Endothelial cell of umbilical vein (primary cell): ENCODE measurements around the gene ZNF670. TPM values are rescaled to one million over a fixed set of nuclear protein-coding genes. Genes with fewer than 3 reads are reported as not detected.

Source experiments
- BruUV-seq: library from RNA; stranded (reverse); fragments of 400-500 nt; replicated peaks from 2 replicates; lab custom pipeline; 2021; lab: Mats Ljungman, UMichigan
- CTCF ChIA-PET: fragments of 300-600, 350-600 bp; sonication (Branson Sonifier 250); formaldehyde crosslinking; loops from one replicate; lab custom pipeline; 2021; ENCODE audit warnings: antibody characterized with exemption, inconsistent platforms; lab: Charles Lee
- POLR2A ChIA-PET: fragments of 300-600, 350-600 bp; sonication (Branson Sonifier 250); formaldehyde crosslinking; loops from one replicate; lab custom pipeline; 2021; ENCODE audit warnings: antibody characterized with exemption, inconsistent platforms; lab: Charles Lee
- DNase-seq: peaks from one replicate; pipeline ENCODE4 v3.0.0-alpha.2; 2011; ENCODE audit warnings: low read depth, low spot score
- FAIRE-seq: peaks from 2 replicates; lab custom pipeline; 2011; peaks lifted over from hg19 to GRCh38; lab: Jason Lieb, UNC
- H2AFZ ChIP-seq: 2 replicates; pipeline ENCODE4 v1.6.0; 2012; ENCODE audit warnings: low read depth, low read length, control low read depth, inconsistent platforms
- H3K27ac ChIP-seq: 2 replicates; pipeline ENCODE4 v1.5.1; 2011; ENCODE audit warnings: low read depth, mild to moderate bottlenecking, control low read depth, low read length, moderate library complexity; ENCODE audit not compliant: insufficient read depth
- H3K27me3 ChIP-seq, 2 experiments: 2 replicates each; pipeline versions ENCODE4 v1.6.0 to v1.6.1; 2011; ENCODE audit warnings: low read length in 2 of 2, mixed read lengths in 1 of 2; ENCODE audit not compliant: control insufficient read depth in 2 of 2, insufficient read depth in 2 of 2
- H3K36me3 ChIP-seq, 2 experiments: 2 replicates in 1 of 2; 3 replicates in 1 of 2; pipeline ENCODE4 v1.5.1; 2011; ENCODE audit warnings: low read length in 2 of 2, mild to moderate bottlenecking in 1 of 2, moderate library complexity in 1 of 2; ENCODE audit not compliant: control insufficient read depth in 2 of 2, insufficient read depth in 2 of 2; ENCODE audit errors: extremely low read depth in 1 of 2
- H3K4me1 ChIP-seq: 3 replicates; pipeline ENCODE4 v1.5.1; 2011; ENCODE audit warnings: mild to moderate bottlenecking, low read length; ENCODE audit not compliant: control insufficient read depth, insufficient read depth; ENCODE audit errors: extremely low read depth
- H3K4me2 ChIP-seq: 2 replicates; pipeline ENCODE4 v1.6.1; 2011; ENCODE audit warnings: low read length, control low read depth, mixed read lengths; ENCODE audit not compliant: insufficient read depth
- H3K4me3 ChIP-seq, 3 experiments: fragments of 200-600 bp in 1 of 3; sonication (generic), shearing (Covaris generic) in 1 of 3; replicated peaks in 1 of 3; 2 replicates each; pipeline ENCODE4 v1.5.1; 2011 to 2016; ENCODE audit warnings: control low read depth in 3 of 3, low read length in 3 of 3, mild to moderate bottlenecking in 2 of 3, inconsistent platforms in 1 of 3, low read depth in 1 of 3, moderate library complexity in 1 of 3; ENCODE audit not compliant: insufficient read depth in 1 of 3
- H3K79me2 ChIP-seq: 2 replicates; pipeline ENCODE4 v1.6.0; 2012; ENCODE audit warnings: low read length, inconsistent platforms; ENCODE audit not compliant: control insufficient read depth, insufficient read depth
- H3K9ac ChIP-seq: replicated peaks from 2 replicates; pipeline ENCODE3; 2011; ENCODE audit warnings: low read length, control low read depth; ENCODE audit not compliant: insufficient read depth; ENCODE audit errors: extremely low read depth
- H3K9me1 ChIP-seq: replicated peaks from 3 replicates; pipeline ENCODE4 v1.6.0; 2011; ENCODE audit warnings: mild to moderate bottlenecking, low read length; ENCODE audit not compliant: control insufficient read depth, insufficient read depth; ENCODE audit errors: extremely low read depth
- H3K9me3 ChIP-seq: replicated peaks from 2 replicates; pipeline ENCODE4 v1.5.1; 2012; ENCODE audit warnings: low read length, inconsistent platforms; ENCODE audit not compliant: control insufficient read depth, insufficient read depth
- H4K20me1 ChIP-seq: replicated peaks from 2 replicates; pipeline ENCODE3; 2011; ENCODE audit warnings: mild to moderate bottlenecking, low read length; ENCODE audit not compliant: control insufficient read depth, insufficient read depth; ENCODE audit errors: extremely low read depth
- EZH2 ChIP-seq: IDR thresholded peaks from 2 replicates; pipeline ENCODE4 v1.6.1; 2012; ENCODE audit warnings: borderline replicate concordance, low read depth, mild to moderate bottlenecking, moderate library complexity, low read length, inconsistent platforms; ENCODE audit not compliant: severe bottlenecking
- FOS ChIP-seq: IDR thresholded peaks from 2 replicates; pipeline ENCODE4 v1.6.1; 2011; ENCODE audit warnings: mild to moderate bottlenecking, low read length, moderate library complexity, borderline replicate concordance; ENCODE audit not compliant: insufficient read depth
- GATA2 ChIP-seq: IDR thresholded peaks from 2 replicates; pipeline ENCODE4 v1.7.0; 2011; ENCODE audit warnings: low read depth, mild to moderate bottlenecking, moderate library complexity, mixed read lengths, low read length; ENCODE audit not compliant: insufficient read length, insufficient read depth
- JUN ChIP-seq: IDR thresholded peaks from 2 replicates; pipeline ENCODE4 v1.6.1; 2011; ENCODE audit warnings: borderline replicate concordance, low read depth; ENCODE audit not compliant: insufficient read length, insufficient read depth
- MYC ChIP-seq: IDR thresholded peaks from one replicate; pipeline ENCODE4 v1.6.1; 2011; ENCODE audit warnings: mild to moderate bottlenecking, low read depth, low read length
- POLR2A ChIP-seq: IDR thresholded peaks from 2 replicates; pipeline ENCODE4 v1.6.1; 2012; ENCODE audit warnings: low read depth, mild to moderate bottlenecking, control low read depth, low read length
- POLR2AphosphoS5 ChIP-seq: IDR thresholded peaks from 2 replicates; pipeline ENCODE4 v1.6.1; 2012; ENCODE audit warnings: low read depth, mild to moderate bottlenecking, control low read depth, low read length, moderate library complexity; ENCODE audit not compliant: insufficient read depth
- dilution Hi-C: fragments of 300-500 bp; cut with MboI; formaldehyde crosslinking; loops from one replicate; pipeline ENCODE4 v1.15.0; 2019; ENCODE audit warnings: low sequenced_read_pairs; ENCODE audit not compliant: extremely low pct_ligation_motif_present
- intact Hi-C: fragments of 100-400 bp; cut with micrococcal nuclease; formaldehyde crosslinking; loops from one replicate; pipeline ENCODE4 v1.10.0; 2022
- polyA plus RNA-seq, 4 experiments: library from polyadenylated mRNA; depleted of rRNA in 3 of 4; stranded (reverse) in 3 of 4; unstranded in 1 of 4; fragments of >200 nt; gene quantifications; 2 replicates each; pipeline versions ENCODE4 v1.2.1 to v1.2.3, GENCODE V29; 2011 to 2012; ENCODE audit warnings: missing spikeins in 1 of 4
- total RNA-seq: library from RNA; stranded (reverse); gene quantifications from 2 replicates; pipeline ENCODE4 v1.2.3, GENCODE V29; 2021
- TF ChIP-seq, protein P1 (sequence below), 2 donors: IDR thresholded peaks; 1 replicate in 1 of 2; 2 replicates in 1 of 2; pipeline ENCODE4 v1.5.1; 2011; ENCODE audit warnings: low read length in 2 of 2, mild to moderate bottlenecking in 2 of 2, moderate library complexity in 2 of 2, control low read depth in 1 of 2, inconsistent platforms in 1 of 2, low read depth in 1 of 2; ENCODE audit not compliant: insufficient read depth in 1 of 2; ENCODE audit errors: extremely low read depth in 1 of 2
- TF ChIP-seq, protein P2 (sequence below): IDR thresholded peaks from 2 replicates; pipeline ENCODE4 v1.6.1; 2011; ENCODE audit not compliant: insufficient read depth, insufficient read length

The ZNF670 gene
- total and polyA plus RNA-seq, 2 donors (not counting 3 experiments of a cell fraction or from before 2014, with no cell fraction given), result 1.3 to 5.2 TPM

DNA sequence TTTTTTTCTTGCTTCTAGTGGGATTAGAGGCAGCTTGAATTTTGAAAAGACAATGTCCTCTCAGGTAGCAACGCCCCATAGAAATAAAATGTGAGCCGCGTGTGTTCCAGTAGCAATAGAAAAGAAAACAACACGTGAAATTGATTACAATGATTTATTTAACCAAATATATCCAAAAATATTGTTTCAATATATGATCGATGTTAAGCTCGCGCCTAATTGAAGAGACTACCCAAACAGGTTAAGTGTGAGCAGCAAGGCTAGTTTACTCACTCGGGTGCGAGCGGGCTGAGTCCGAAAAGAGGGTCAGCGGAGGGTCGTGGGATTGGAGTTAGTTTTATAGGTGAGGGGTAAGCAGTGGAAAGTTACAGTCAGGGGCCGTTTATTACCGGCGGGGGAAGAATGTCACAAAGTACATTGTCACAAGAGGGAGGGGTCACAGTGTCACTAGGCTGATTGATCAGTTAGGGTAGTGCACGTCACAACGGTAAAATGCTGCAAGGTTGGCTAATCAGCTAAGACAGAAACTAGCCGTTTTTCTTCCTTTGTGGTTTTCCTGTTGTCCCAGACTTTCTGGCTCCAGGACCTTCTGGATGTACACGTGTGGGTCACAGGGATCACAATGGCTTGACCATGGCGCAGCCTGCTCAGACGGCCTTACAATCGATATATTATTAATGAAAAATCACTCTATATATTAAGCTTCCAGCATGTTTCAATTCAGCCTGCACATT is 697 bp upstream of the ZNF670 start:
- Histone ChIP-seq H3K4me1 (peaks cover 16% of the 10 kb centered on the region), H3K9me3 (no peaks in the 10 kb centered on the region), H3K4me3 (peak overlapping the region in 1 of 3 experiments; percentile 90), H3K27me3 (no peaks in the 10 kb centered on the region), H3K9me1 (no peaks in the 10 kb centered on the region), H3K9ac (no peak overlapping the region), H3K27ac (peak overlapping the region; percentile 13), H4K20me1 (peaks cover 2% of the 10 kb centered on the region), H3K36me3 (no peaks in the 10 kb centered on the region), H3K4me2 (peak overlapping the region; percentile 60), H2AFZ (peak overlapping the region; percentile 85), H3K79me2 (peaks cover 26% of the 10 kb centered on the region)
- TF ChIP-seq, protein P1, sequence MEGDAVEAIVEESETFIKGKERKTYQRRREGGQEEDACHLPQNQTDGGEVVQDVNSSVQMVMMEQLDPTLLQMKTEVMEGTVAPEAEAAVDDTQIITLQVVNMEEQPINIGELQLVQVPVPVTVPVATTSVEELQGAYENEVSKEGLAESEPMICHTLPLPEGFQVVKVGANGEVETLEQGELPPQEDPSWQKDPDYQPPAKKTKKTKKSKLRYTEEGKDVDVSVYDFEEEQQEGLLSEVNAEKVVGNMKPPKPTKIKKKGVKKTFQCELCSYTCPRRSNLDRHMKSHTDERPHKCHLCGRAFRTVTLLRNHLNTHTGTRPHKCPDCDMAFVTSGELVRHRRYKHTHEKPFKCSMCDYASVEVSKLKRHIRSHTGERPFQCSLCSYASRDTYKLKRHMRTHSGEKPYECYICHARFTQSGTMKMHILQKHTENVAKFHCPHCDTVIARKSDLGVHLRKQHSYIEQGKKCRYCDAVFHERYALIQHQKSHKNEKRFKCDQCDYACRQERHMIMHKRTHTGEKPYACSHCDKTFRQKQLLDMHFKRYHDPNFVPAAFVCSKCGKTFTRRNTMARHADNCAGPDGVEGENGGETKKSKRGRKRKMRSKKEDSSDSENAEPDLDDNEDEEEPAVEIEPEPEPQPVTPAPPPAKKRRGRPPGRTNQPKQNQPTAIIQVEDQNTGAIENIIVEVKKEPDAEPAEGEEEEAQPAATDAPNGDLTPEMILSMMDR (IDR thresholded peaks at IDR 0.05; ENCODE audit: extremely low read depth in 1 of 2, insufficient read depth in 1 of 2, low read depth in 1 of 2, low read length in 2 of 2), result no peak
- no peak for TF ChIP-seq POLR2AphosphoS5
- no TSS peak for BruUV-seq
- FAIRE-seq (no peak), DNase-seq (no peak)
- dilution Hi-C loops (no loop called here), intact Hi-C loops (loop anchor here (2.0 kb wide), 1 partner anchor 173 kb away; no protein-coding TSS in a partner anchor)
- ChIA-PET POLR2A (no interaction called here), CTCF (interaction anchor here (1.2 kb wide), 1 partner anchor 172 kb away, joined by 4 read pairs; no protein-coding TSS in a partner anchor)

DNA sequence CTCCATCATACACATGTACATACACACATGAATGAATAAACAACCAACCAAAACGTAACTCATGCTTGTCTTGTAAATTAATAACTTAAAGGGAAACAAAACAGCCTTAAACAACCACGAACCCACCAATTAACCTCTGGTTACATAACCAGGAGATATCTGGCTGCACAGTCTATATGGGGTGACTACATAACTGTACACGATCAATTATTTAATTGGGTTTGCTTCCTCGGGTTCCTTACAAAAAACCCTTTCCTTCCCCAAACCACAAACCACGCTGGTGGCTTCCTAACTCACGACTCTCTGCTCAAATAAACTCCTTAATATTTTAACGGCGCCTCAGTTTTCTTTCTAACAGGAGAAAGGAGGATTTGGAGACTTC is 744 bp downstream of the ZNF670 start:
- FAIRE-seq, result no peak
- Histone ChIP-seq H3K79me2 (peaks cover 38% of the 10 kb centered on the region), H3K4me3 (peak overlapping the region; percentile 72 to 90 (median 82)), H2AFZ (peak overlapping the region; percentile 85), H3K9me1 (no peaks in the 10 kb centered on the region), H3K4me1 (peaks cover 16% of the 10 kb centered on the region), H3K27ac (peak overlapping the region; percentile 79), H3K9ac (peak overlapping the region; percentile 83), H3K4me2 (peak overlapping the region; percentile 97), H3K36me3 (no peaks in the 10 kb centered on the region), H3K9me3 (no peaks in the 10 kb centered on the region), H3K27me3 (no peaks in the 10 kb centered on the region), H4K20me1 (peaks cover 2% of the 10 kb centered on the region)
- intact Hi-C loops (loop anchor here (1.0 to 2.0 kb wide), 5 partner anchors 26 to 171 kb away; partner anchors contain the start of genes ZNF669 and ZNF695), dilution Hi-C loops (no loop called here)
- POLR2A ChIA-PET, result no interaction called here
- CTCF ChIA-PET, result no interaction called here
- DNase-seq, result peak; percentile 41
- TF ChIP-seq MYC, result no peak
- TF ChIP-seq POLR2AphosphoS5, result no peak
- TF ChIP-seq EZH2, result no peak
- TF ChIP-seq, protein P1 (IDR thresholded peaks at IDR 0.05; ENCODE audit: extremely low read depth in 1 of 2, insufficient read depth in 1 of 2, low read depth in 1 of 2, low read length in 2 of 2), result no peak
- TF ChIP-seq POLR2A, result no peak
- no peak for TF ChIP-seq FOS
- TF ChIP-seq GATA2, result no peak
- TF ChIP-seq, protein P2, sequence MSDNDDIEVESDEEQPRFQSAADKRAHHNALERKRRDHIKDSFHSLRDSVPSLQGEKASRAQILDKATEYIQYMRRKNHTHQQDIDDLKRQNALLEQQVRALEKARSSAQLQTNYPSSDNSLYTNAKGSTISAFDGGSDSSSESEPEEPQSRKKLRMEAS, result no peak
- TF ChIP-seq JUN, result no peak
- BruUV-seq, result no TSS peak
